ENCODE measurements around the gene AADAT.
"Not testable (repeated sequence)": the region's sequence is repeated elsewhere in the genome, so short reads cannot be mapped to it uniquely, and the experiment has no call there.

The AADAT gene

DNA sequence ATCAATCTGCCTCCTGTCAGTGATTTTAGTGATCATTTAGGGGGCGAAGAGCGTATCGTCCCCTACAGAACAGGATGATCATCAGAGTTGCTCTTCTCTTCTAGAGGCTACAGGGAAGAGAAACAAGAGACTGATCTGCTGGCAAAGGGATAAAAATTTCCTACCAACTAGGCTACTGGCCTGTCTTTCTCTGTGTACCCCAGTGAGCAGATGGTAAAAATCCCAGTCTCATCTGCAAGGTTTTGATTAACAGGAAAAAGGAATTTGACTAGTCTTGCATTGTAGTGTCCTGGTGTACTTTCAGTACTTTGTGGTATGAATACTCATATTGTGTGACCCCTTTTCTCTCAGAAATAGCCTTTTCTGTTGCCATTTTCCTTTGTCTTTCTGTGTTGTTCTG lies 21.8 kb upstream of the AADAT start:
- peaks cover 32% of the 10 kb centered on the region for H3K4me1 ChIP-seq (ENCODE audit: control insufficient read depth, insufficient read depth, low read length)
- no peaks in the 10 kb centered on the region for H3K27me3 ChIP-seq (ENCODE audit: control insufficient read depth, insufficient read depth, low read length)
- no peaks in the 10 kb centered on the region for H3K36me3 ChIP-seq (ENCODE audit: control insufficient read depth, insufficient read depth, low read length)
- peaks cover 4% of the 10 kb centered on the region; the same call in 1 of the 2 replicates for H3K9me3 ChIP-seq (ENCODE audit: control insufficient read depth, insufficient read depth, low read length)
- no peak overlapping the region for H3K4me3 ChIP-seq (ENCODE audit: low read depth, low read length)
- peak overlapping the region; percentile 86 for H3K27ac ChIP-seq (ENCODE audit: low read depth, low read length)
- H3K9ac ChIP-seq (ENCODE audit: low read depth, low read length) = no peak overlapping the region

DNA sequence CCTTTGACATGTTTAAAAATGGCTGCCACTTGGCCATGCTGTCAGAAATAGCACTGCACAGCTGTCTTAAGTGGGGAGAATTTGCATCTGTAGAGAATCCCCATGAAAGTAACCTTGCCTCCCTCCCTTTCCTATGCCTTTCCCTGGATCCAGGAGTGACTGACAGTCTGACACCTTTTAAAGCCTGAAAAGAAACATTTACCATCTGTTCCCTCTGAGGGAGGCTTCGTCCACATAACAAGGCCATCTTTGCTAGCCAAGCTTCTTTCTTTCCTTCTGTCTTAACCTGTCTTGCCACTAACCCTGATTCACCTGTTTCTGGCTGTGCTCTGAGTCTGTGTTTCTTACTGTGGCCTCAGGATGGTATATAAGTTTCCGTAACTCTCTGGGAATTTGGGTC lies 21.3 kb upstream of the AADAT start:
- H3K27ac ChIP-seq (ENCODE audit: low read depth, low read length) = peak overlapping the region; percentile 86
- no peak overlapping the region for H3K4me3 ChIP-seq (ENCODE audit: low read depth, low read length)
- H3K9ac ChIP-seq (ENCODE audit: low read depth, low read length) = no peak overlapping the region
- peaks cover 1% of the 10 kb centered on the region; the same call in 1 of the 2 replicates for H3K9me3 ChIP-seq (ENCODE audit: control insufficient read depth, insufficient read depth, low read length)
- no peaks in the 10 kb centered on the region for H3K36me3 ChIP-seq (ENCODE audit: control insufficient read depth, insufficient read depth, low read length)
- H3K4me1 ChIP-seq (ENCODE audit: control insufficient read depth, insufficient read depth, low read length) = peaks cover 32% of the 10 kb centered on the region
- no peaks in the 10 kb centered on the region for H3K27me3 ChIP-seq (ENCODE audit: control insufficient read depth, insufficient read depth, low read length)

DNA sequence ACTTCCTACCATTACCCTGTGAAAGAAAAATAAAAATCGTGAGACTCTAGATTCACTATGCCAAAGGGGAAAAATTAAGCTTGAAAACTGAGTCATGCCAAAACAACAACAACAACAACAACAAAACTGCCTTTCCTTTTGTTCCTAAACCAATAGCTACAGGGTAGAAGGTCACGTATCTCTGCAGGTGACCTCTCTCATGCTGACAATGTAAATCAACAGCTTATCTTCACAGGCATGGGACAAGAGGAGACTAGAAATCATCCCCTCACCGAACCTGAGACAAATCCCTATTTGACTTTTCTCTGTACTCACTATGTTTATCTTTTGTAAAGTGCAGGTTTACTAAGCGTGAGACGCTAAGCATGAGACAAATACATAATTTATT lies 20.5 kb upstream of the AADAT start:
- peak overlapping the region; percentile 86 for H3K27ac ChIP-seq (ENCODE audit: low read depth, low read length)
- H3K27me3 ChIP-seq (ENCODE audit: control insufficient read depth, insufficient read depth, low read length) = no peaks in the 10 kb centered on the region
- H3K9me3 ChIP-seq (ENCODE audit: control insufficient read depth, insufficient read depth, low read length) = no peaks in the 10 kb centered on the region
- H3K36me3 ChIP-seq (ENCODE audit: control insufficient read depth, insufficient read depth, low read length) = no peaks in the 10 kb centered on the region
- H3K4me3 ChIP-seq (ENCODE audit: low read depth, low read length) = no peak overlapping the region
- peaks cover 32% of the 10 kb centered on the region for H3K4me1 ChIP-seq (ENCODE audit: control insufficient read depth, insufficient read depth, low read length)
- no peak overlapping the region for H3K9ac ChIP-seq (ENCODE audit: low read depth, low read length)

DNA sequence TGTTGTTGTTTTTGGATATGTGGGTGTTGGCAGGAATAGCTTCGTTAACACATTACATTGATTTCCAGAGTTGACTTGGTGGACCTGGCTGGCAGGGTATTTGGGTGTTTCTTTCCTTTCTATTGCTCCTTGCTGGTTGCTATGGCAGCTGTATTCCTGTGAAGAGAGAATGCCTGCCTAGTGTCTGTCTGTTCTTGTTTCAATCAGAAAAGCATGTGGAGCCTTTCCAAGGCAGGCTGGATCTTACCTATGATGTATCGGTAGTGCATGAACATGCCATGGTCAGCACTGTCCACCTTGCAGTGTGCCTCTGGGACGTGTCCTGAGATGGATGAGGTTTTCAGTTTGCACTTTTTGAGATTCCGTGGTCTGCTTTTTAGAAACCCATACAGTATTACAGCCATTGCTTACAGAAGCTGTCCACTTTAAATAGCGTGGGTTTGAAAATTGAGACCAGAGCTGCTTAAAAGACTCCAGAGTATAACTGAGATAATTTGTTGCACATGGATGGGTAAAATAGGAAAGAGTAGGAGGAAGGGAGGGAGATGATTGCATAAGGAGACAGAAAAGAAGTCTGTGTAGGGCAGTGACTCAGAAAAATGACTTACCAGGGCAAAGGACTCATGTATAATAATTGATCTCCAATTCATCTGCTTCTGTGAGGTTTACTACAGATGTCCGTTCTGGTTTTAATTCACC lies 20.0 kb upstream of the AADAT start:
- H3K9ac ChIP-seq (ENCODE audit: low read depth, low read length) = no peak overlapping the region
- peaks cover 32% of the 10 kb centered on the region for H3K4me1 ChIP-seq (ENCODE audit: control insufficient read depth, insufficient read depth, low read length)
- no peaks in the 10 kb centered on the region for H3K27me3 ChIP-seq (ENCODE audit: control insufficient read depth, insufficient read depth, low read length)
- no peak overlapping the region for H3K4me3 ChIP-seq (ENCODE audit: low read depth, low read length)
- peak overlapping the region; percentile 86 for H3K27ac ChIP-seq (ENCODE audit: low read depth, low read length)
- H3K36me3 ChIP-seq (ENCODE audit: control insufficient read depth, insufficient read depth, low read length) = no peaks in the 10 kb centered on the region
- H3K9me3 ChIP-seq (ENCODE audit: control insufficient read depth, insufficient read depth, low read length) = no peaks in the 10 kb centered on the region

DNA sequence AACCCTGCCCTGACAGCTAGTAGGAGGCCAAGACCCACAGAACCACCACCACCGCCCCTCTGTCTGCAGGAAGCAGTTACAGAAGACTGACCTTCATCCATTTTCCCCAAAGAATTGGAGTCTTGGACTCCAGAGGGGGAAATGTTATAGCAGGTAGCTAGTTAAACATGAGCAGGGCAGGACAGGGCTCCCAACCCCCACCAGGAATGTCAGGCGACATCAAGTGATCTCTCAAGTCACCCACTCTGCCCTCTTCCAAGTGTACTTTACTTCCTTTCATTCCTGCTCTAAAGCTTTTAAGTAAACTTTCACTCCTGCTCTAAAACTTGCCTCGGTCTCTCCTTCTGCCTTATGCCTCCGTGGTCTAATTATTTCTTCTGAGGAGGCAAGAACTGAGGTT lies 17.1 kb upstream of the AADAT start:
- no peaks in the 10 kb centered on the region for H3K27me3 ChIP-seq (ENCODE audit: control insufficient read depth, insufficient read depth, low read length)
- no peaks in the 10 kb centered on the region for H3K9me3 ChIP-seq (ENCODE audit: control insufficient read depth, insufficient read depth, low read length)
- peak overlapping the region; percentile 18 for H3K27ac ChIP-seq (ENCODE audit: low read depth, low read length)
- H3K4me3 ChIP-seq (ENCODE audit: low read depth, low read length) = no peak overlapping the region
- no peaks in the 10 kb centered on the region for H3K36me3 ChIP-seq (ENCODE audit: control insufficient read depth, insufficient read depth, low read length)
- H3K4me1 ChIP-seq (ENCODE audit: control insufficient read depth, insufficient read depth, low read length) = peaks cover 32% of the 10 kb centered on the region
- no peak overlapping the region for H3K9ac ChIP-seq (ENCODE audit: low read depth, low read length)

DNA sequence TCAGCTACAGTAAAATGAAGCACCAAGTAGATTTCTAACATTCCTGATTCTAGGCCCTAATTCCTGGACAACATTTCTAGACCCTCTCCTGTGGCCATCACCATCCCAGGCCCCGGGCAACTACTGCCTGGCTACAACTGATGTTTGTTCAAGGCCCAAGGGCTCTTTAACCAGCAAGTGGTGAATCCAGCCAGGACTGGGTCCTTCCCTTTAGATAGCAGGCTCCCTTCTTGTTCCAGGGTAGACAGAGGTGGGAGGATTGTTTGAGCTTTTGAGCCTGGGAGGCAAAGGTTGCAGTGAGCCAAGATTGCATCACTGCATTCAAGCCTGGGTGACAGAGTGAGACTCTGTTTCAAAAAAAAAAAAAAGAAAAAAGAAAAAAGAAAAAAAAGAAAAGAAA lies 12.7 kb upstream of the AADAT start:
- Histone ChIP-seq H3K27me3 (ENCODE audit: control insufficient read depth, insufficient read depth, low read length) (no peaks in the 10 kb centered on the region), H3K9me3 (ENCODE audit: control insufficient read depth, insufficient read depth, low read length) (peaks cover 10% of the 10 kb centered on the region; the same call in 1 of the 2 replicates), H3K36me3 (ENCODE audit: control insufficient read depth, insufficient read depth, low read length) (no peaks in the 10 kb centered on the region), H3K27ac (ENCODE audit: low read depth, low read length) (no peak overlapping the region), H3K4me3 (ENCODE audit: low read depth, low read length) (no peak overlapping the region), H3K4me1 (ENCODE audit: control insufficient read depth, insufficient read depth, low read length) (peaks cover 7% of the 10 kb centered on the region; the same call in 1 of the 2 replicates), H3K9ac (ENCODE audit: low read depth, low read length) (no peak overlapping the region)

DNA sequence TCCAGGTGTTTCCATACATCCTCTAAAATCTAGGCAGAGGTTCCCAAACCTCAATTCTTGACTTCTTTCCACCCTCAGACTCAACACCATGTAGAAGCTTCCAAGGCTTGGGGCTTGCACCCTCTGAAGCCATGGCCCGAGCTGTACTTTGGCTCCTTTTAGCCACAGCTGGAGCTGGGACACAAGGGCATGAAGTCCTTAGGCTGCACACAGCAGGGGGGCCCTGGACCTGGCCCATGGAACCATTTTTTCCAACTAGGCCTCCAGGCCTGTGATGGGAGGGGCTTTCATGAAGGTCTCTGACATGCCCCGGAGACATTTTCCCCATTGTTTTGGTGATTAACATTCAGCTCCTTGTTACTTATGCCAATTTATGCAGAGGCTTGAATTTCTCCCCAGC lies 8.4 kb upstream of the AADAT start:
- H3K4me3 ChIP-seq (ENCODE audit: low read depth, low read length); H3K27me3 ChIP-seq (ENCODE audit: control insufficient read depth, insufficient read depth, low read length); H3K9ac ChIP-seq (ENCODE audit: low read depth, low read length); H3K27ac ChIP-seq (ENCODE audit: low read depth, low read length); H3K4me1 ChIP-seq (ENCODE audit: control insufficient read depth, insufficient read depth, low read length); H3K36me3 ChIP-seq (ENCODE audit: control insufficient read depth, insufficient read depth, low read length): not testable (repeated sequence)
- H3K9me3 ChIP-seq (ENCODE audit: control insufficient read depth, insufficient read depth, low read length) = peaks cover 10% of the 10 kb centered on the region; the same call in 1 of the 2 replicates

DNA sequence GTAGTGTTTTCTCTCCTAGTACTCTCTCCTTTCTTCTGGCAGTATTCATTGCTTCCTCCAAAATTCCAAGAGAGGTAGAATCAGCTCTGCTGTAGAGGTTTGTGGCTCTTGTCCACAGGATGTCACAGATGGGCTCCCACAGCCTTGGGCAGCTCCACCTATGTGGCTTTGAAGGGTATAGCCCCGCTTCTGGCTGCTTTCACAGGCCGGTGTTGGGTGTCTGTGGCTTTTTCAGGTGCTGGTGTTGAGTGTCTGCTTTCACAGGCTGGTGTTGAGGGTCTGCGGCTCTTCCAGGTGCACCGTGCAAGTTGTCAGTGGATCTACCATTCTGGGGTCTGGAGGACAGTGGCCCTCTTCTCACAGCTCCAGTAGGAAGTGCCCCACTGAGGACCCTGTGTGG lies 7.9 kb upstream of the AADAT start:
- H3K27ac ChIP-seq (ENCODE audit: low read depth, low read length) = no peak overlapping the region
- H3K27me3 ChIP-seq (ENCODE audit: control insufficient read depth, insufficient read depth, low read length) = no peaks in the 10 kb centered on the region
- H3K36me3 ChIP-seq (ENCODE audit: control insufficient read depth, insufficient read depth, low read length) = no peaks in the 10 kb centered on the region
- H3K9ac ChIP-seq (ENCODE audit: low read depth, low read length) = no peak overlapping the region
- H3K4me3 ChIP-seq (ENCODE audit: low read depth, low read length) = no peak overlapping the region
- H3K9me3 ChIP-seq (ENCODE audit: control insufficient read depth, insufficient read depth, low read length) = peaks cover 10% of the 10 kb centered on the region; the same call in 1 of the 2 replicates
- H3K4me1 ChIP-seq (ENCODE audit: control insufficient read depth, insufficient read depth, low read length) = peaks cover 8% of the 10 kb centered on the region

DNA sequence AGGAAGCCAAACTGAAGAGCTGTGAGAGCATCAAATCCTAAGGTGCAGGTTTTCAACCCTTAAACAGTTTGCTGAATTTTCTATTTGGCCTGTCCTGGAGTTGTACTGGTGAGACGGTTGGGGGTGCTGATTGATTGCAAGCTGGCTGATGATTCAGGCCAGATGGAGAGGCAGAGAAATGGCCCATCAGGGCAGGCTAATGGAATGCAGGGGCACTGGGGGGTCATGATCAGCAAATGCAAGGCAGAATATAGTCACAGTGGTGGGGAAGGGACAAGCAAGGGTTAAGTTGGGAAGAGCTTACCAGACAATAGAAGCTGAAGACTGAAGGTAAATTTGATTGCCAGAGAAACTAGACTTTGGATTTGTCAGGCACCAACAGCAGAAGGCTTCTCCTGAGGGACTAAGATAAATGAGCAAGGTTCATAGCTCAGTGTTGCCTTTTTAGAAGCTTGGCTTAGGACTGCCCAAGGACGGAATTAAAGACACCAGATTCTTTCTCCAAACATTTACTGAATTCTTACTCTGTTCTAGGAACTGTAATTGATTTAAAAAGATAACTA lies 4.3 kb upstream of the AADAT start:
- Histone ChIP-seq H3K36me3 (ENCODE audit: control insufficient read depth, insufficient read depth, low read length) (no peaks in the 10 kb centered on the region), H3K27ac (ENCODE audit: low read depth, low read length) (peak overlapping the region; percentile 14), H3K9me3 (ENCODE audit: control insufficient read depth, insufficient read depth, low read length) (peaks cover 10% of the 10 kb centered on the region; the same call in 1 of the 2 replicates), H3K4me1 (ENCODE audit: control insufficient read depth, insufficient read depth, low read length) (peaks cover 14% of the 10 kb centered on the region), H3K27me3 (ENCODE audit: control insufficient read depth, insufficient read depth, low read length) (peaks cover 13% of the 10 kb centered on the region), H3K9ac (ENCODE audit: low read depth, low read length) (no peak overlapping the region), H3K4me3 (ENCODE audit: low read depth, low read length) (no peak overlapping the region)

DNA sequence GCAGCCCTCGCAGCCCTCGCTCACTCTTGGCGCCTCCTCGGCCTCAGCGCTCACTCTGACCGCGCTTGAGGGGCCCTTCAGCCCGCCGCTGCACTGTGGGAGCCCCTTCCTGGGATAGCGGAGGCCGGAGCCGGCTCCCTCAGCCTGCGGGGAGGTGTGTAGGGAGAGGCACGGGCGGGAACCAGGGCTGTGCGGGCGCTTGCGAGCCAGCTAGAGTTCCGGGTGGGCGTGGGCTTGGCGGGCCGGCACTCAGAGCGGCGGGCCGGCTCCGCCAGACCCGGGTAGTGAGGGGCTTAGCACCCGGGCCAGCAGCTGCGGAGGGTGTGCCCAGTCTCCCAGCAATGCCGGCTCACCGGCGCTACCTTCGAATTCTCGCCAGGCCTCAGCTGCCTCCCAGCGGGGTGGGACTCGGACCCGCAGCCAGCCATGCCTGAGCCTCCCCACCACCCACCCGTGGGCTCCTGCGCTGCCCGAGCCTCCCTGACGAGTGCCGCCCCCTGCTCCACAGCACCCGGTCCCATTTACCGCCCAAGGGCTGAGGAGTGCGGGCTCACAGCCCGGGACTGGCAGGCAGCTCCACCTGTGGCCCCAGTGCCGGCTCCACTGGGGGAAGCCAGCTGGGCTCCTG lies 1.4 kb upstream of the AADAT start:
- H3K36me3 ChIP-seq (ENCODE audit: control insufficient read depth, insufficient read depth, low read length) = peaks cover 21% of the 10 kb centered on the region
- peaks cover 18% of the 10 kb centered on the region for H3K27me3 ChIP-seq (ENCODE audit: control insufficient read depth, insufficient read depth, low read length)
- H3K9me3 ChIP-seq (ENCODE audit: control insufficient read depth, insufficient read depth, low read length) = no peaks in the 10 kb centered on the region
- H3K4me1 ChIP-seq (ENCODE audit: control insufficient read depth, insufficient read depth, low read length) = peaks cover 20% of the 10 kb centered on the region
- no peak overlapping the region for H3K27ac ChIP-seq (ENCODE audit: low read depth, low read length)
- peak overlapping the region; percentile 77; the same call in 1 of the 2 replicates for H3K4me3 ChIP-seq (ENCODE audit: low read depth, low read length)
- no peak overlapping the region for H3K9ac ChIP-seq (ENCODE audit: low read depth, low read length)

DNA sequence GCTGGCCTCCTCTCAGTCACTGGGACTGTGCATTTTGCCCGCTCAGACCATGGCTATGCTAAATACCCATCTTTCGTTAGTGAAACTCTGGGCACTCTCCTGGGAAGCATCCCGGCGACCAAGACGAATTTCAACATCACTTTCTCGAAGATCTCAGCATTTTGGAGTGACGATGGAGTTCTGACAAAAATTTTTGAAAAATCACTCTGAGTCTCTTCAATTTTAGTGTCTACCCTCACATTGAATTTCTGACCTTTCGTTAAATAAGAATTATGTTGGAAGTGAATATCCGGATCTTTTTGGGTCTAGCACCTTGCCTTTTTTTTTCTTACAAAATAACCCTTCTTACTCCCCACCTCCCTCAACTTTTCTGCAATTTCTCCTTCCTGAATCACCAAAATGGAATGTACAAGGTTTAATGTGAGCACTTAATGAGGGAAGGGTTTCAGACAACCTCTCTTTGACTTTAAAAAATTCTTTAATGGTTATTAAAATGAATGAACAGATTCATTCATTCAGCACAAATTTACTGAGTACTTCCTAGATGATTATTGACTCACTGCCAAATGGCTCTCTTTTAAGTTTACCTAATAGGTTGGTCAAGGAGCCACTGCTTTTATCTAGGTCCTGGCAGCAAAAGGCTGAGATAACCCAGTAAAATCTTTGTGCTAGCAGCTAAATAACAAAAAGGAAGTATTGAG lies 746 bp upstream of the AADAT start:
- no peaks in the 10 kb centered on the region for H3K9me3 ChIP-seq (ENCODE audit: control insufficient read depth, insufficient read depth, low read length)
- H3K4me1 ChIP-seq (ENCODE audit: control insufficient read depth, insufficient read depth, low read length) = peaks cover 20% of the 10 kb centered on the region
- peak overlapping the region; percentile 77 for H3K4me3 ChIP-seq (ENCODE audit: low read depth, low read length)
- H3K36me3 ChIP-seq (ENCODE audit: control insufficient read depth, insufficient read depth, low read length) = peaks cover 27% of the 10 kb centered on the region
- H3K27ac ChIP-seq (ENCODE audit: low read depth, low read length) = no peak overlapping the region
- H3K27me3 ChIP-seq (ENCODE audit: control insufficient read depth, insufficient read depth, low read length) = peaks cover 18% of the 10 kb centered on the region
- no peak overlapping the region for H3K9ac ChIP-seq (ENCODE audit: low read depth, low read length)
